ENCODE measurements around the gene RTP5.

RTP5 gene

DNA sequence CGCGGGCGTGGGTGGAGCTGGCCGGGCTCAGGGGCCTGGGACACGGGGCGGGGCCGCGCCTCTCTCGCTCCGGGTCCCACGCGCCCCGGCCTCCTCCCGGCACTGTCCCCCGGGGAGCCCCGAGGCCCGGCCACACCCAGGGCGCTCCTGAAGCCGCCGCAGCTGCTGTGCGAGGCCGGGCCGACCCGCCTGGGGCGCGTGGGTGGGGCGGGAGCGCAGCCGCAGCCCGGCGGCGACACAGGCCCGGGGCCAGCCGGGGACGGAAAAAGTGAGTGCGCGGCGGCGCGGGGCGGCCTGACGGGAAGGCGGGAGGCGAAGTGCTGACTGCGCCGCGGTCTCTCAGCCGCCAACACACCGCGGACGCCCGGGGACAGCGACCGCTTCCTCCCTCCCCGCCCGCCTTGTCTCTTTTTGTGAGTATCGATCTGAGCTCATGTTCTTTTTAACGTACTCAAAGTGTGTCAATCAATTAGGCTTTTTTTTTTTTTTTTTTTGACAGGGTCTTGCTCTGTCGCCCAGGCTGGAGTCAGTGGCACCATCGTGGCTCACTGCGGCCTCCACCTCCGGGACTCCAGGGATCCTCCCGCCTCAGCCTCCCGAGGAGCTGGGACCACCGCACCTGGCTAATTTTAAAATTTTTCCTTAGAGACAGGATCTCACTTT is 25.3 kb upstream of the RTP5 start:
- no peak for DNase-seq

DNA sequence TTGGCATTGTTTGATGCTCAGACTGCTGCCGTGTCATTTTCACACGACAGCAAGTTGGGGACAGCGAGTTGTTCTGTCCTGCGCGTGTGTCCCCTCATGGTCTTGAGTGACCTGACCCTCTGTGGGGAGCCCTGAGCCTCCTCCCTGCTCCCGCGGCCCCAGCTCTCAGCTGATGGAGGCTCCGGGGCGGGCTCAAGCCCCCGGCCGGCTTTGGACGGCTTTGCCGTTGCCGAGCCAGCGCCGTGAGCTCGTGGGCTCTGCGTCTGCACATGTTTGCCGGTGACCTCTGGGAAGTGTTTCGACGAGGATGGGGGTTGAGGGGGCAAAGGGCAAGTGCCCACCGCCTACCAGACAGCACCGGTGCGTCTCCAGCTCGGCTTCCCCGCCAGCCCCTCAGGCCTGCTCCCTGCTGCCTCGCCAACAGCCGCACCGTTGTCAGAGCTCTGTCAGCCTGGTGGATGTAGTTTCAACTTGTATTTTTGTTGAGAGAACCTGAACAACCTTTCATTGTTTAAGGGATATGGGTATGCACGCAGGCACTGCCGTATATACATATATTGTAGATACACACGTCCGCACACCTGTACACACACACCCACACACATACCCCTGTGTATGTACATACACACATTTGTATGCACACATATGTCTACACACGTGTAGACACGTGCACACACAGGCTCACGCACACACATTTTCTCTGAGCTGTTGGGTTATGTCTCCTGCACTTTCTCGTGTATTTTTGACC is 24.5 kb upstream of the RTP5 start:
- no peak for DNase-seq

DNA sequence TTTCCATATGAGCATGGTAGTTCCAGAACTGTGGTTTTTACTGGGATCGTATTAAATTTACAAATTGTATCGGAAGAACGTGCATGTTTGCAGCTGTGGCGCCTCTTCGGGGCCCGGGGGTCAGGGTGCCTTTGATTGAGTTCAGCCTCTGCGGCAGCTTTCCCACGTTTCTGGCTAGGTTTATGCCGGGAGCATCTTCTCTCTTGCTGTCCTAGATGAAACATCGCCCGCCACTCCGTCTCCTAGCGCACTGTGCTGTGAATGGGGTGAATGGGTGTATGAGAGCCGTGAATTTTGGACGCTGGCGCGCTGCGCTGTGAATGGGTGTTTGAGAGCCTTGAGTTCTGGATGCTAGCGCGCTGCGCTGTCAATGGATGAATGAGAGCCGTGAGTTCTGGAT is 23.1 kb upstream of the RTP5 start:
- DNase-seq: no peak

DNA sequence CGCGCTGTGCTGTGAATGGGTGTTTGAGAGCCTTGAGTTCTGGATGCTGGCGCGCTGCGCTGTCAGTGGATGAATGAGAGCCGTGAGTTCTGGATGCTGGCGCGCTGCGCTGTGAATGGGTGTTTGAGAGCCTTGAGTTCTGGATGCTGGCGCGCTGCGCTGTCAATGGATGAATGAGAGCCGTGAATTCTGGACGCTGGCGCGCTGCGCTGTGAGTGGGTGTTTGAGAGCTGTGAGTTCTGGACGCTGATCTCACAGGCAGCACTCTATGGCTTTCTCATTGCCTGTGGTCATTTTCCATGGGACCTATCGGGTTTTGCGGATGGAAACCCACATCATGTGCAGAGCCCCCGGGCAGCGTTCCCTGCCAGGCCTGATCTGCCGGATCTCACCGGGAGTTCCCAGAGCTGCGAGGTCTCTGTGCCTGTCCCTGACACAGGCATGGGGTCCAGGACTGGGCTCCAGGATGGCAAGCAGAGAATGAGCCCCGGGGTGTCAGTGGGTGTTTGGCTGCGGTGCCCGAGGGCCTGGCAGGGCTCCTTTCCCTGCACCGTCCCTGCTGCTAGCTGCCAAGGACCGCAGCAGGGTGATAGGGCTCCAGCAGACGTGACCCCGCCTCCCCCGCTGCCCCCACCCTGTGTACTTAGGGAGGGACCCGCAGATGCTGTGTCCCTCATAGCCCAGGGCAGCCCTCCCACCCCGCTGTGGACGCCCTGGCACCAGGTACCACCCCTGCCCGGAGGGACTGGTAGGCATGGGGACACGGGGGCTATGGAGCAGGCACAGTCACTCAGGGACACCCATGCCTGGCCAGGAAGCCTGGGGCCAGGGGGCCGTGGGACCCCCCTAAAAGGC is 20.5 kb upstream of the RTP5 start:
- no peak for DNase-seq

DNA sequence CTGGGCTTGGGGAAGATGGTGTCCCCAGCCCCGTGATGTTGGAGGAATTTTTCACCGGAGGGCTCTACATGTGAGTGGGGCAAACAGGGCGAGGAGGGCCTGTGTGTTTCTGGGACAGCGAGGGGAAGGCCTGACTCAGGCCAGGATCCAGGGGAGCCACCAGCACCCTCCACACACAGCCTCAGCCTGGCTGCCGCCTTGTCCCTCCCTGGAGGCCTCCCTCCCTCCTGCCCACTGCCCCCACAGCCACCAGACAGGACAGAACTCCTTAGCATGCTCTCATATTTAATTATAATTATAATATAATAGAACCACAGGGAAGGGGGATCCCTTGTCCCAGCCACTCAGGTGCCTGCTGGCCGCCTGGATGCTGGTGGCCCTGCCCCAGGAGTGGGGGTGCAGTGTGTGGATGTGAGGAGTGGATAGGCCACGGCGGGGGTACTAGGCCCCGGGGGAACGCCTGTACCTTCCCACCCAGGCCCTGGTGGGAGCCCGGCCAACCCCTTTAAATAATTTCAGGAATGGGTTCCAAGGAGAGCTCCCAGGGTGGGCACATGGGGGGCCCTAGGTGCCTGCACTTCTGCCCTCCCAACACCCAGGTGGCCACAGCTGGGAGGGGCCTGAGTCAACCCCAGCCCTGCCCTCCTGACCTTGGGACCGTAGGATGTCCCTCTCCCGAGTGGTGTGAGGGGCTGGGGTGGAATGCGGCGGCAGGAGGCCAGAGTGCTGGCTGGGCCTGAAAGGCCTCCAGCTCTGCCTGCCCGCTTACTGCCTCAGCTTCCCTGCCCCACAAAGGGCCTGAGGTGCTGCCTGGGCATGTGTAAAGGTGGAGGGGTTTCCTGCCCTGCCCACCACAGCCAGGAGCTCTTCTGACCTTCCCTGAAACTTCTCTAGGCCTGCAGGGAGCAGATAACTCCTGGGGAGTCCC is 19.6 kb upstream of the RTP5 start:
- no peak for DNase-seq

DNA sequence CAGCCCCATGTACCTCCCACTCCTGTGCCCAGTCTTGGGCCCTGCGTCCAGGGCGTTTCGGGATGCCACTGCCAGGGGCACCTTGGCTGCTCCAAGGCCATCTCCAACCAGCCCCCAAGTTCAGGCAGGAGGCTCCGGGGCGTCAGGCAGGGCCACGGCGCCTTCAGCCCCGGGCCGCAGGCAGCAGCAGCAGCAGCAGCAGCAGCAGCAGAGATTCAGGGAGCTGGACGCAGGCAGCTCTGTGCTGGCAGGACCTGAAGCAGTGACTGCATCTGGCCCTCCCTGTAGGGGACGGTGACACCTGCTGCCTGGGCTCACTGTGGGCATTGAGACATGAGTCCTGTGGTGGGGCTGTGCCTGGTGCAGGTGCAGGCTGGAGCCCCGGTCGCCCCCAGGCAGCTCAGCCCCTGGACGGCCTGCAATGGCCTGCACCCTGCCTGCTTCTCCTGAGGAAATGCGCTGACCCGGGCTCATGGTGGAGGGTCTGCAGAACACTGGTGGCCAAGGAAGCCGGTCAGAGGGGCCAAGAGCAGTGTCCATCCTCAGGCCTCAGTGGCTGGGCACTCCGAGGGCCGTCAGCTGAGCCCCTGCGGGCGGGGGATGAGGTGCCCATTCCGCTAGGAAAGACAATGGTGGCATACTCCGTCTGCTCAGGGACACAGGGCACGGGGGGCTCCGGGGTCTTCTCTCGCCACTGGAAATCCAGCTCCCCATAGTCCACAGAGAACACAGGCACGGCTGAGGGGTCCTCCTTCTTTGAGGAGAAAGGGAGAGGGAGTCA is 18.8 kb upstream of the RTP5 start:
- no peak for DNase-seq

DNA sequence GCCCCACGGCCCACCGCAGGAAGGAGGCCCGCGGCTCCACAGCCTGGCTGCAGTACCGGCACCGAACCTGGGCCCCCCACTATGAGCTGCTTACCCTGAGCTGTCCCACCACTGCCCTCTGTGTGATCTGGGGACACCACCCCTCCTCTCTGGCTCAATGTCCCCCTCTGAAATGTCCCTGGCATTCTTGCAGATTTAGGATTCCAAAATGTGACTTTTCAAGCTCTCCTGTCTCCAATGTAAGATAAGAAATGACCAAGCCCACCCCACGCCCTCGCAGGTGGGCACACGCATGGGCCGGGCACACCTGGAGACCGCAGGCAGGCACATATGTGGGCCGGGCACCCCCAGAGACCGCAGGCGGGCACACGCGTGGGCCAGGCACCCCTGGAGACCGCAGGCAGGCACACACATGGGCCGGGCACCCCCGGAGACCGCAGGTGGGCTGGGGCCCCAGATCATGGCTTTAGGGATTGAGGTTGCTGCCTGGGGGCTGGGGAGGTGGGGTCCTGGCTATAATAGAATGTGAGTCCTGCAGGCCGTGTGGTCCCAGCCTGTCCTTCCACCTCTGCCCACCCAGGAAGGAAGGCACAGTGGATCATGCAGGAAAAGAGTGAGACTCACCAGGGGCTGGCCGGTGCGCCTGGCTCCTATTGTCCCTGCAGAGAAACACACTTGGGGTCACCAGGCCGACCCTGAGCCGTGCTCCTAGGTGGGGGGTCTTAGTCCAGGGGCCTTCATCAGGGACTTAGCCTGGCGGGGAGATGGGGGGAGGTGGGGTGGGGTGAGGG is 18.0 kb upstream of the RTP5 start:
- DNase-seq: no peak

DNA sequence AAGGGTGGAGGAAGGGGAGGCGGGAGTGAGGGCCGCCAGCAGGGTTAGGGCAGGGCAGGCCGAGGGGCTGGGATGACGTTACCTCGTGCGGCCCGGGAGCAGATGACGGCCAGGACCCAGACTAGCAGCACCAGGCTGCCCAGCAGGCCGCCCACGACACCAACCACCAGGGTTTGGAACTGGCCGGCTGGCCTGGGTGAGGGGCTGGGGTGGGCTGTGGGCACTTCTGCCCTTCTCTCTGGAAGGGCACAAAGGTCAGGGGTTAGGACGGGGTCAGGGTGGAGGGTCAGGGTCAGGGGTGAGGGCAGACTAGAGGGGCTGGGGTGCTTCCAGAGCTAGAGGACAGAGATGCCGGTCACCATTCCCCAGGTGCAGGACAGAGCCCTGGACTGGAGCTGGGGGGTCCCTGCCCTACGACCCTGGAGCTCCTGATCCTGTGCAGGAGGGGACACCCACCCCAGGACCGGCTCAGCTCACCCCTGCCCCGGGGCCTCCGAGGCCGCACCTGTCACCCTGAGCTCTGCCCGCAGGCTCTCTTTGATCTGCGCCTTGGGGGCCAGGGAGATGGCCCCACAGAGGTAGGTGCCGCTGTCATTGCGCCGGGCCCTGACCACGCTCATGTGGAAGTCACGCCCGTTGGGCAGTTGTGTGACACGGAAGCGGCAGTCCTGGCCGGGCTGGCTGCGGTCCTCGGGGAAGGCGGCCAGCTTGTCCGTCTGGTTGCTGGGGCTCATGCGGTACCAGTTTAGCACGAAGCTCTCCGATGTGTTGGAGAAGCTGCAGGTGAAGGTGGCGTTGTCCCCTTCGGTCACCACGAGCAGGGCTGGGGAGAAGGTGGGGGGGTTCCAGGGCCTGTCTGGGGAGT is 17.2 kb upstream of the RTP5 start:
- DNase-seq: no peak

DNA sequence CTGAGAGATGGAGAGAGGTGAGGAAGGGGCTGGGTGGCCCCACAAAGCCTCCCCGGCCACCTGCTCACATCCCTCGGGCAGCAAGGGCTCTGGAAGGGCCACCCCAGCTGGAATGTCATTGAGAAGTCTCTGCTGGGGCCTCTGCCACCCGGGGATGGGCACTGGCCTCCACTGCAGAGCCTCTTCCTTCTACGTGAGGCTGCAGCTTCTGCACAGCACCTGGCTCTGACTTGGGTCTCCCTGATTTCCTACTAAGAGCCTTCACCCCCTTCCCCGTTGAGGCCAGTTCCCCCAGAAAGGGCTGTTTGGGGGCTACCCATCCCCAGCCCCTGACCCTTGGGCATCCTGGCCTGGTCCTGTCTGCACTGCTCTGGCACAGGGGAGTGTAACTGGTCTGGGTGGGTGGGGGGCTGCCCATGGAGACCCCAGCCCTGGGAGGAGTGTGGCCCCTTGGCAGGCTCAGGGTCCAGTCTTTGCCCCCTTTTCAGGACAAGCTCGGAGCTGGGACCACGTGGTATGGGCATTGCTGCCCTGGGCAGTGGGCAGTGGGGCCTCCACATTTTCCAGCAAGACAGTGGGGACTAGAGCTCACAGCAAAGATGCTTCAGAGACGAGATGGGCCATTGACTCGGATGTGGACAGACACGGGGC is 16.4 kb upstream of the RTP5 start:
- DNase-seq: no peak

DNA sequence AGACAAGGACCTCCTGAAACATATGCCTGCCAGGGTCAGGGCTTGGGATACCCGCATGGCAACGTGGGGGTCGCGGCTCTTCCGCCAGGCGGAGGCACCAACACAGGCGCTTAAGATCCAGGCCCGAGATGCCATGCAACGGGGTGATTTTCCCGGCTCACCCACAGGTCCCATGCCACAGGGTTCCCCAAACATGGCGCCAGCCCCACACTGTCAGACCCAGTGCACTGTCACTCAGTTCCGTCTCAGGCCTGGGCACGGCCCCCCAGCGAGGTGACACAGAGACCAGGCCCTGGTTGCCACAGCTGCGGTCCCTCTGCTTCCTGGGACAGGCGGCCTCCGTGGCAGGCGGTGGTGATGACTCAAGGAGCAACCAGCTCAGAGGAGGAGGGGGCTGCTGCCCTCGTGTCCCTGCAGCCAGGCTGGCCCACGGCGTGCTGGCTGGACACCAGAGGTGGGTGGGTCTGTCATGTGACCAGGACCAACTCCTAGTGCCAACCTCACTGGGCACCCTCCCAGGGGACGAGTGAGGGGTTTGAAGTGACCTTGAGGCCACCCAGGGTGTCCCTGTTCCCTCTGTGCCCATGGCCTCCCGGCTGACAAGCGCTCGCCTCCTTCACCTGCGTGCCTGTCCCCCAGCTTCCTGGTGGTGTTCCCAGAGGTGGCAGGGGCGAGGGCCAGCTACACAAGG is 15.7 kb upstream of the RTP5 start:
- DNase-seq: no peak

DNA sequence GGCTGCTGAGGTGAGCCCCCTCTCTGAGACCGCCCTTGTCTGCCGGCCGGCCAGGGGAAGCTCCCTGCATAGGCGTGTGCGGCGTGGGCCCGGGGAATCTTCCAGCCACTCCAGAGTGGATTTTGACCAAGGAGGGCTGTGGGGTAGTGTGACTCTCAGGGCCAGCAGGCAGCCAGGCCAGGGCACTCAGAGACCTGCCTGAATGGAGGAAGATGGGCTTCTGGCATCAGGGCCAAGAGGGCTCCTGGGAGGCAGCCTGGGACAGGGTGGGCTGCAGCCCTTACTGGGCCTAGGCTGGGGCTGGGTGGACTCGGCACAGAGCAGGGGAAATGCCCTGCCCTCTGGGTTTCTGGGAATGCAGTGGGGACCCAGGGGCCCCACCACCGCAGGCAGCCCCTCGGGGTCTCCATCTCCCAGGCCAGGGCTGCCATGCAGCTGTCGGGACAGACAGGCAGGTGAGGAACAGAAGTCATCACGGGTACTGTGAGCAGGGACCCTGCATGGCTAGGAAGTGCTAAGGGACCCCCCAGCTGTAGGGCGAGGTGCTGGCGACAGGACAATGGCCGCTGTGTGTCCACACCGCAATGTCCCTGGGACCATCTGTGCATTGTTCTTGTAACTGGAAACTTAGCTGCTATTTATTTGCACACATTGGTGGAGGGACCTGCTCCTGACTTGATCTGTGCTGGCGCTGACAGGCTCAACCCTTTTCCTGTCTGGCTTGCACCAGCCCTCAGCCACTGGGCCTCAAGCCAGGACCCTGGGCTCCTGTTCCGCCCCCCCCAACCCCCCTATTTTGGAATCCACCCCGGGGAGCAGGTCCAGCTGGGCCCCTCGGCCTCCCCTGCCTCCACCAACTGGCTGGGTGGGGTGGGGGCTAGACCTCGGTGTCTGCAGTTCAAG is 14.9 kb upstream of the RTP5 start:
- DNase-seq: no peak

DNA sequence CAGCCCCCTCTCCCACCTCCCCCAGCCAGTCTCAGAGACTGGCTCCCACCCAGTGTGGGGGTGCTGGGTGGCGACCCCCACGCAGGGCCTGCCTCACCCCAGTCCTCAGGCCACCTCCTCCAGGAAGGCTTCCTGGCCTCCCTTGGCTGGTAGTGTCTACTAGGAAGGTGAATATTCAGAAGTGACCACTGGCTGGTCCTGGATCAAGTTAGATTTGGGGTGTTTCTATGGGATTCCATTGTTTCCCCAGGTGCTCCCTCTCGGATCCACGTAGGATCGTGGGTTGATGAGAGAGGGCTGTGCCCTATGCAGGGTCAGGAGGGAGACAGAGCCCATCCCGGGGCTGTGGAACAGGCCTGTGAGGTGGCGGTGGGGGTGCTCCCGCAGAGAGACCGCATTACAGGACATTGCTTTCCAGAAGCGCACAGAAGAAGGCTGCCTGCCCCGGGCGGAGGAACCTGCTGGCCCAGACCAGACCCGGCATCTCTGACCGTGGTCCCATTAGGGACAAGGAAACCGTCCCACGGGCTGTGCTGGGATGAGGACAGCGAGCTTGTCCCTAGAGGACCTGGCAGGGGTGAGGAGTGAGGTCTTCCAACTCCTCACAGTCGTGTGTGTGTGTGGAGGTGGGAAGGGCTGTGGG is 14.2 kb upstream of the RTP5 start:
- DNase-seq: no peak

DNA sequence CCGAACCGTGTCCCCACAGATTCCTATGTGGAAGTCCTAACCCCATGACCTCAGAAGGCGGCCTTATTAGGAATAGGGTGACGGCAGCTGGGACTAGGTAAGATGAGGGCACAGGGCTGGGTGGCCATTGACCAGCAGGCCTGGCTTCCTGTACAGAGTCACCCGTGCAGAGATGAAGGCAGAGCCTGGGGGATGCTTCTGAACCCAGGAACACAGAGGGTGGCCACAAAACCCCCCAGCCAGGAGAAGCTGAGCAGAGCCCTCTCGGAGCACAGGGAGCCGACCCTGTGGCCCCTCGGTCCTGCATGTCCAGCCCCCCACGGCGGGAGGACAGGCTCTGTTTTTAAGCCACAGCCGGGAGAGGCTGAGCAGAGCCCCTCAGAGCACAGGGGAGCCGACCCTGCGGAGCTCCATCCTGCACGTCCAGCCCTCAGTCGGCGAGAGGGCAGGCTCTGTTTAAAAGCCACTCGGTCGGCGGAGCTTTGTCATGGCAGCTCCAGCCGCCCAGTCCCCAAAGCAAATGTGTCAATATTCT is 13.6 kb upstream of the RTP5 start:
- no peak for DNase-seq

DNA sequence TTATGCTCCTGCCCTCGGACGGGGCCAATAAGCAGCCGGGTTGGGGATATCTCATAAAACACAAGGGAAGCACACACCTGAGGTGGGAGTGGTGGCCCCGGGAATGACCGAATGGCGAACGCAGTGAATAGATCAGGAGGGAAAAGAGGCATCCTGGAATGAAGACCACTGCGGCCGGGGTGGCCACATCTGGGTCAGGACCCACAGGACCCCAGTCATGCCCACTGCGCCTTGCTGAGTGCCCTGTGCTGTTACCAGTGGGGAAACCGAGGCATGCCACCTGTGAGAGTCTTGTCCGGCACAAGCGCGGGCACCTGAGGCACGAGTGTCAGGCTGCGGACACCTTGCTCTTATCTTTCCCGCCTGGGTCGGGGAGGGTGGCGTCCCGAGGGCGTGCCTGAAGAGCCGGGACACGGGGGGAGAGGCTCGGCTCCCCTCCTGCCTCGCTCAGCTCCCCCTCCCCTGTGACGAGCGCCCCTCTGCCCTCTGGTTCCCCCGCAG is 12.4 kb upstream of the RTP5 start:
- no peak for DNase-seq

DNA sequence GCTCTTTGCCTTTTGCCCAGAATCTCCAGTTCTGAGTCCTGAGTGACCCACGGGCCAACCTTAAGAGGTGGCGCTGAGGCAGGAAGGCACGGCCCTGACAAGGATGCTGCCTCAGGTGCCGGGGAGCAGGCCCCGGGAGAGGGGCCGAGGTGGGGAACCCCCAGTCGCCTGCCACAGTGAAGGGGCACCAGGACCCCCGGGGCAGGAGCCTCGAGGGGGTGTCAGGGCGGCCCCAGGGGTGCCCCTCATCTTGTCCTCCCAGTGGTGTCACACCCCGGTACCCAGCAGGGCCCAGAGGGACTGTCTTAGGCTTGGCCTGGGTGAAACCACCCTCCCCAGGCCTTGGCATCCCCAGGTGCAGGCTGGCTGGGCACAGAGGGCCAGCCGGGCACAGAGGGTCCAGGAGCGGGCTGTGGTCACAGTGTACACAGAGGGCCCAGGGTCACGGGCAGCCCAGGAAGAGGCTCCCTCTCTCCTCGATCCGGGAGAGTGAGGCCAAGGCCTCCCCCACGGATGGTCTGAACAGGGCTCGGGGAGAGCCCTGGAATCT is 11.9 kb upstream of the RTP5 start:
- DNase-seq: no peak
